ENCODE results near the gene MAP2K5. TPM values are rescaled to one million over a fixed set of nuclear protein-coding genes. Genes with fewer than 3 reads are reported as not detected.

The MAP2K5 gene
- total and polyA plus RNA-seq, 10 of the 15 experiments (the other 5 are each of a cell fraction or from before 2014, with no cell fraction given): 1.3 to 19.4 (median 9.6) TPM

- no peak overlapping the region for H3K4me2 ChIP-seq (ENCODE audit: control insufficient read depth, insufficient read depth)
- H3K27ac ChIP-seq (ENCODE audit: control insufficient read depth, insufficient read depth): no peak overlapping the region
- SMC1A ChIA-PET (ENCODE audit: uncharacterized antibody, unreplicated experiment): interaction anchor here (0.6 kb wide), 1 partner anchor 203 kb away, joined by 3 read pairs; no protein-coding TSS in a partner anchor
- no TSS peak for BruUV-seq (replicated peaks)
- H4K20me1 ChIP-seq (ENCODE audit: control insufficient read depth, insufficient read depth): no peaks in the 10 kb centered on the region
- no peak overlapping the region for H2AFZ ChIP-seq (ENCODE audit: control insufficient read depth, low read depth, low read length)
- DNase-seq (ENCODE audit: low read depth, low spot score) (no peak), FAIRE-seq (no peak), ATAC-seq (no peak)
- 70% methylated on average over 2 of the region's 2 CpGs for WGBS (ENCODE audit: insufficient coverage, insufficient replicate concordance, low lambda C conversion rate, missing lambda C conversion rate)
- POLR2A ChIA-PET: no interaction called here
- CTCF ChIA-PET: no interaction called here
- H3K79me2 ChIP-seq (ENCODE audit: control insufficient read depth, insufficient read depth, low read length): no peaks in the 10 kb centered on the region
- RAD21 ChIA-PET (ENCODE audit: unreplicated experiment): no interaction called here
- no peak overlapping the region for H3K9ac ChIP-seq (ENCODE audit: control insufficient read depth, insufficient read depth, low read length)
- no peaks in the 10 kb centered on the region for H3K27me3 ChIP-seq (replicated peaks in 1 of 2; ENCODE audit: control insufficient read depth in 2 of 2, insufficient read depth in 2 of 2, low read length in 1 of 2)
- no peaks in the 10 kb centered on the region for H3K9me3 ChIP-seq (replicated peaks; ENCODE audit: control insufficient read depth, insufficient read depth, low read length)
- H3K36me3 ChIP-seq (ENCODE audit: control insufficient read depth in 2 of 2, insufficient read depth in 2 of 2, low read length in 1 of 2): peaks cover 0 to 3% of the 10 kb centered on the region in 2 experiments; a peak in 1 of 4 replicates
- in situ Hi-C loops (cut with MboI): no loop called here
- H3K4me3 ChIP-seq: no peak overlapping the region
- intact Hi-C loops (cut with micrococcal nuclease; ENCODE audit: unreplicated experiment): no loop called here
- no peaks in the 10 kb centered on the region for H3K4me1 ChIP-seq (ENCODE audit: control insufficient read depth, insufficient read depth, low read length)
- no peak for TF ChIP-seq ZNF217 (IDR thresholded peaks at IDR 0.05)
- no peak for TF ChIP-seq CBX3 (IDR thresholded peaks at IDR 0.05; ENCODE audit: borderline replicate concordance, low read depth)
- TF ChIP-seq TARDBP (IDR thresholded peaks at IDR 0.05; ENCODE audit: borderline replicate concordance): no peak
- TF ChIP-seq, protein P1, sequence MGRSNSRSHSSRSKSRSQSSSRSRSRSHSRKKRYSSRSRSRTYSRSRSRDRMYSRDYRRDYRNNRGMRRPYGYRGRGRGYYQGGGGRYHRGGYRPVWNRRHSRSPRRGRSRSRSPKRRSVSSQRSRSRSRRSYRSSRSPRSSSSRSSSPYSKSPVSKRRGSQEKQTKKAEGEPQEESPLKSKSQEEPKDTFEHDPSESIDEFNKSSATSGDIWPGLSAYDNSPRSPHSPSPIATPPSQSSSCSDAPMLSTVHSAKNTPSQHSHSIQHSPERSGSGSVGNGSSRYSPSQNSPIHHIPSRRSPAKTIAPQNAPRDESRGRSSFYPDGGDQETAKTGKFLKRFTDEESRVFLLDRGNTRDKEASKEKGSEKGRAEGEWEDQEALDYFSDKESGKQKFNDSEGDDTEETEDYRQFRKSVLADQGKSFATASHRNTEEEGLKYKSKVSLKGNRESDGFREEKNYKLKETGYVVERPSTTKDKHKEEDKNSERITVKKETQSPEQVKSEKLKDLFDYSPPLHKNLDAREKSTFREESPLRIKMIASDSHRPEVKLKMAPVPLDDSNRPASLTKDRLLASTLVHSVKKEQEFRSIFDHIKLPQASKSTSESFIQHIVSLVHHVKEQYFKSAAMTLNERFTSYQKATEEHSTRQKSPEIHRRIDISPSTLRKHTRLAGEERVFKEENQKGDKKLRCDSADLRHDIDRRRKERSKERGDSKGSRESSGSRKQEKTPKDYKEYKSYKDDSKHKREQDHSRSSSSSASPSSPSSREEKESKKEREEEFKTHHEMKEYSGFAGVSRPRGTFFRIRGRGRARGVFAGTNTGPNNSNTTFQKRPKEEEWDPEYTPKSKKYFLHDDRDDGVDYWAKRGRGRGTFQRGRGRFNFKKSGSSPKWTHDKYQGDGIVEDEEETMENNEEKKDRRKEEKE (IDR thresholded peaks at IDR 0.05): no peak
- TF ChIP-seq YBX1 (IDR thresholded peaks at IDR 0.05): no peak
- no peak for TF ChIP-seq RFX5 (IDR thresholded peaks at IDR 0.05; ENCODE audit: low read depth, low read length)
Measured at GRCh38 chr15:67660874-67661606, 118.5 kb downstream of the MAP2K5 start.

Data from GM12878 (cell line).